Endometrium (tissue), 2 donors: ENCODE results near the gene BTNL2.
"Not testable (repeated sequence)": the region's sequence is repeated elsewhere in the genome, so short reads cannot be mapped to it uniquely, and the experiment has no call there.

ENCODE experiments used
- FAIRE-seq: peaks from 2 replicates; lab custom pipeline; 2012; peaks lifted over from hg19 to GRCh38; lab: Jason Lieb, UNC
- donor health status: control.
- donor health status: control.

BTNL2 gene

DNA sequence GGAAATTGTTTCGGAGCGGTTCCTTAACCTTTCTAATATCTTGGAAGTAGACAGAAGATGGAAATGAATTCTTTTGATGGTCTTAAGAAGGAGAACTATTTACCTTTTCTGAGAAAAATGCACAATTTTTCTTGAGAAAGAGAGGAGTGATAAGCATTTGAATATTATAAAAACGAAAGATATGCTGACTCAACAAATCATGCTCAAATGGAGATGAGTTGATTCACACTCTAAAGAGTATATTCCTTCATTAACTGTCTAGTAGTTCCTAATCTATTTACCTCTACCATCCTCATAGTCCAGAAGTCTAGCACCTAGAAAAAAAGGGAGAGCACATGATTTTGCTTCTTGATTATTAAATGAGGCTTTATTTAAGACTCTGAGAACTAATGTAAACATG is 39.3 kb downstream of the BTNL2 start:
- no peak for FAIRE-seq

DNA sequence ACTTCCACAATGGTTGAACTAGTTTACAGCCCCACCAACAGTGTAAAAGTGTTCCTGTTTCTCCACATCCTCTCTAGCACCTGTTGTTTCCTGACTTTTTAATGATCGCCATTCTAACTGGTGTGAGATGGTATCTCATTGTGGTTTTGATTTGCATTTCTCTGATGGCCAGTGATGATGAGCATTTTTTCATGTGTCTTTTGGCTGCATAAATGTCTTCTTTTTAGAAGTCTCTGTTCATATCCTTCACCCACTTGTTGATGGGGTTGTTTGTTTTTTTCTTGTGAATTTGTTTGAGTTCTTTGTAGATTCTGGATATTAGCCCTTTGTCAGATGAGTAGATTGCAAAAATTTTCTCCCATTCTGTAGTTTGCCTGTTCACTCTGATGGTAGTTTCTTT is 47.8 kb downstream of the BTNL2 start:
- FAIRE-seq, result not testable (repeated sequence)

DNA sequence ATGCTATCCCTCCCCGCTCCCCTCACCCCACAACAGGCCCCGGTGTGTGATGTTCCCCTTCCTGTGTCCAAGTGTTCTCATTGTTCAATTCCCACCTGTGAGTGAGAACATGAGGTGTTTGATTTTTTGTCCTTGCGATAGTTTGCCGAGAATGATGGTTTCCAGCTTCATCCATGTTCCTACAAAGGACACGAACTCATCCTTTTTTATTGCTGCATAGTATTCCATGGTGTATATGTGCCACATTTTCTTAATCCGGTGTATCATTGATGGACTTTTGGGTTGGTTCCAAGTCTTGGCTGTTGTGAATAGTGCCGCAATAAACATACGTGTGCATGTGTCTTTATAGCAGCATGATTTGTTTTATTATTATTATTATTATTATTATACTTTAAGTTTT is 48.4 kb downstream of the BTNL2 start:
- FAIRE-seq, result not testable (repeated sequence)

DNA sequence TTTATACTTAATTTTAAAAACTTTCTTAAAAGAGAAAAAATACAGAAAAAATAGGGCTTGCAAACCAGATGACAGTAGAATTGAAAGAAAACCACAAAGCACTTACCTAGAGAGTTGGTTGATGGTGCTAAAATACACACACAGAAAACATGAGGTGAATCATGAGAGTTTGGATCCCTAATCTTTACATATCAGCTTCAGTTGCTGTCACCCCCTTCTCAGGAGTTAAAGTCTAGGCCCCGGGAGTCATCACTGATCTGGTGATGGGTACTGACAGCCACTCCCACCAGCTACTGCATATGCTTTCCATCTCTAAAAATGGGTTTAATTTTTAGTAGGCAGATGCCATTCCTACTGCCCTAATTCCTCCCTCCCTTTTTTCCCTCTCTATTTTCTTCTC is 52.0 kb downstream of the BTNL2 start:
- FAIRE-seq, result no peak

DNA sequence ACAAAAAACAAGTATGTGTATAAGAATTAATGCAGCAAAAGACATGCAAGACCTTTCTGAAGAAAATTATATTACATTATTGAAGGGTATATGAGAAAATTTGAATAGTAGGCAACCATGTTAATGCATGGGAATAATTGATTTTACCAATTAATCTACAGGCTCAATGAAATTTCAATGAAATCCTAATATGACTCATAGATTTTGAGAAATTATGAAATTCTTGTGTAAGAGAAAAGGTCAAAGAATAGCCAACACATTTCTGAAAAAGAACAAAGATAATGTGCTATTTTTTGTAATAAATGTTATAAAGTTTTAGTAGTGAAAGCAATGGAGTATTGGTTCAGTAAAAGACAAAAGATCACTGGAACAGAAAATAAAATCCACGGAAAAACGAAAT is 53.6 kb downstream of the BTNL2 start:
- no peak for FAIRE-seq
